ENCODE measurements around the gene EPHA4. TPM values are rescaled to one million over a fixed set of nuclear protein-coding genes. Genes with fewer than 3 reads are reported as not detected.

Gene EPHA4
- total and polyA plus RNA-seq, 5 donors from 2014 or later = 7.1 to 23.5 (median 12.0) TPM

DNA sequence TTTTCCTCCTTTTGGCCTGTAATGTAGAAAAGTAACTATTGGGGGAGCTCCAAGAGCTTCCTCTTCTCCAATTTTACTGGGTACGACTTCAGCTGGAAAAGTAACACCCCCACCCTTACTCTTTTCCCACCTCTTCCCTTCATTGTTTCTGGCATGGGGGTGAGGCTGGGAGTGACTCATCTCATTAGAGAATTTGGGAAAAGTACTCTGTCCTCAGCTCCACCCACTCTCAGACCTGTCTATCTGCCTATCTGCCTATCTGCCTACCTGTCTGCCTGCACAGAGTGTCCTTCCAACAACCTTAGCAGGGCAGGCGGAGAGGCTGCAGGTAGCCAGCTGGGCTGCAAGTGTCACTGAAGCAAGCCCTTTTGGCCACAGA lies 93.6 kb downstream of the EPHA4 start:
- H3K4me1 ChIP-seq (ENCODE audit: control insufficient read depth, insufficient read depth, low read length, poor library complexity, severe bottlenecking) = peaks cover 2% of the 10 kb centered on the region
- Mint-ChIP-seq H3K4me3 (no peak overlapping the region), H3K27me3 (no peaks in the 10 kb centered on the region), H3K27ac (peak overlapping the region in 2 of 3 donors; percentile 10 to 24), H3K9me3 (peaks cover 0 to 2% (median 0%) of the 10 kb centered on the region in 7 donors), H3K4me1 (no peaks in the 10 kb centered on the region), H3K36me3 (no peaks in the 10 kb centered on the region)
- H3K27me3 ChIP-seq (ENCODE audit: control insufficient read depth, insufficient read depth, low read length) = no peaks in the 10 kb centered on the region
- no peak overlapping the region for H3K27ac ChIP-seq (ENCODE audit: insufficient read depth, low read length, poor library complexity, severe bottlenecking)
- H3K36me3 ChIP-seq (ENCODE audit: control insufficient read depth, insufficient read depth, low read length) = peaks cover 6% of the 10 kb centered on the region
- DNase-seq (no peak), ATAC-seq (ENCODE audit: low read depth in 2 of 2) (no peak)
- H3K4me3 ChIP-seq (ENCODE audit: low read depth, low read length) = no peak overlapping the region
- no peaks in the 10 kb centered on the region for H3K9me3 ChIP-seq (ENCODE audit: control insufficient read depth in 2 of 2, low read length in 2 of 2)

DNA sequence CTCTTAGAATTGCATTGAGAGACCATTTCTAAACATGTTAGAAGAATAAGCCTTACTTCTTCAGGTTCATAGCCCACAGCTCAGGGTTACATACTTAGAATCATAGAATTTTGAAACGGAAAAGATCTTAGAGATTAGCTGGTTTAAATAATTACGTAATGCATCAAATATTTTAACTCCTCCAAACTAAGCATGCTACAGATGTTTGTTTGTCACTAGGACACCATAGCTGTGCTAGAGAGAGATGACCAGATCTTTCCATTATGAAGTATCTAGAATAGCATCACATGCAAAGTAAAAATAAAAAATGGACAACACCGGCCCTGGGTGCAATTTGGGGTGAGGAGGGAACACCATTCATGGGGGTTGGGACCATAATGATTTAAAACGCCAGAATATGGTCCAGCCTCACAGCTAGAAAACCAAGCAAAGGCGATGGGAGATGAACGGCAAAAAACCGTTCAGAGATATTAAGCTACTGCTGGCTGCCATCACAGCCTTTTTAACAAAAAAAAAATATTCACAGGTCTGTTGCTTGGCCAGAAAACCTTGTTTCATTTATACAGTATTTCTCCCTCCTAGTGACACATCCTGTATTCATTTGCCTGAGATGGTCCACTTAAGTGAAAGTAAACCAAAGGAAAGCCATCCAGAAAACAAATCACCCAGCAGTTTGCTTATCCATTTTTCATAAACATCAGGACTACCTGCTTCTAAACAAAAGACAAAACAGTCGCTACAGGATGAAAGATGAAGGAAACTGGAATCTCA lies 94.2 kb downstream of the EPHA4 start:
- H3K36me3 ChIP-seq (ENCODE audit: control insufficient read depth, insufficient read depth, low read length) = peaks cover 6% of the 10 kb centered on the region
- Mint-ChIP-seq H3K27me3 (no peaks in the 10 kb centered on the region), H3K9me3 (peaks cover 0 to 2% (median 0%) of the 10 kb centered on the region in 7 donors), H3K27ac (peak overlapping the region in 1 of 3 donors; percentile 10), H3K4me1 (no peaks in the 10 kb centered on the region), H3K4me3 (no peak overlapping the region), H3K36me3 (no peaks in the 10 kb centered on the region)
- H3K27me3 ChIP-seq (ENCODE audit: control insufficient read depth, insufficient read depth, low read length) = no peaks in the 10 kb centered on the region
- H3K9me3 ChIP-seq (ENCODE audit: control insufficient read depth in 2 of 2, low read length in 2 of 2) = no peaks in the 10 kb centered on the region
- H3K27ac ChIP-seq (ENCODE audit: insufficient read depth, low read length, poor library complexity, severe bottlenecking) = no peak overlapping the region
- DNase-seq = no peak
- ATAC-seq (ENCODE audit: low read depth in 2 of 2) = no peak
- no peak overlapping the region for H3K4me3 ChIP-seq (ENCODE audit: low read depth, low read length)
- peaks cover 2% of the 10 kb centered on the region for H3K4me1 ChIP-seq (ENCODE audit: control insufficient read depth, insufficient read depth, low read length, poor library complexity, severe bottlenecking)

DNA sequence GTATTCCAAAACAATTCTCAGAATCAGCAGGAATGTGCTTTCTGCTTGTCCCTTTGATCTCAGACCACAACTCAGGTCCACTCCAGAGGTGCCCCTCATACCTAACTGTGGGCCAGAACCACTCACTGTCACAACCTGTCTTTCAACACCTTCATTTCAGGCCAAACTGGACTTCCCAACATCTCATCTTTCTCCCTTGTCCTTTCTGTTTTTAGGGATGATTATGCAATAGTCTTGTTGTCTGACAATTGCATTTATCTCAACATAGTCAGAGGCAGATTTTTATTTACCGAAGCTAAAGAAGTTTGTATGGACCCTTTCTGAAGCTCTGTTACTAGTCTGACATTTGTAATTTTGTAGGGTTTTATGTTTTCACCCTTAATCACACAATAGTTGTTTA lies 95.9 kb downstream of the EPHA4 start:
- Histone ChIP-seq H3K4me1 (ENCODE audit: control insufficient read depth, insufficient read depth, low read length, poor library complexity, severe bottlenecking) (peaks cover 2% of the 10 kb centered on the region), H3K27me3 (ENCODE audit: control insufficient read depth, insufficient read depth, low read length) (no peaks in the 10 kb centered on the region), H3K36me3 (ENCODE audit: control insufficient read depth, insufficient read depth, low read length) (no peaks in the 10 kb centered on the region), H3K9me3 (ENCODE audit: control insufficient read depth in 2 of 2, low read length in 2 of 2) (no peaks in the 10 kb centered on the region), H3K4me3 (ENCODE audit: low read depth, low read length) (no peak overlapping the region), H3K27ac (ENCODE audit: insufficient read depth, low read length, poor library complexity, severe bottlenecking) (no peak overlapping the region)
- peaks cover 0 to 2% (median 0%) of the 10 kb centered on the region in 7 donors for H3K9me3 Mint-ChIP-seq
- H3K36me3 Mint-ChIP-seq = no peaks in the 10 kb centered on the region
- no peak for DNase-seq
- no peaks in the 10 kb centered on the region for H3K27me3 Mint-ChIP-seq
- no peak overlapping the region for H3K4me3 Mint-ChIP-seq
- H3K27ac Mint-ChIP-seq = no peak overlapping the region
- peaks cover 0 to under 1% (median 0%) of the 10 kb centered on the region in 4 donors for H3K4me1 Mint-ChIP-seq
- ATAC-seq (ENCODE audit: low read depth in 2 of 2) = no peak

DNA sequence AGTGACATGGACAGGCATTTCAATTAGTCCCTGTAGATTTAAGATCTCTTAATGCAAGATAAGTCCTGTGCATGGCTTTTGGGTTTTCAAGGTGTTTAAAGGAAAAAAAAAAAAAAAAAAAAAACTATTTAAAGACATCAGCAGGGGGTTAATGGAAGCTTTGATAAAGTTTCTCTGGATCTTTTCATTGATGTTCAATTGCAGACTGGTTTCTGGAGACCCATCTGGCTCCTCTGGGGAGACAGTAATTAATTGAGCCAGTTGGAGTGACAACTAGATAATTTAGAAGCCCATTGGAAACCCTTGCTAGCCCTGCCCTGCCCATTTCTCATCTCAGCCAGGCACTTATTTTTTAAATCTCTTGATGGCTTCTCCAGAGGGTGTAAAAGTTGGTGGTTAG lies 98.7 kb downstream of the EPHA4 start:
- Histone ChIP-seq H3K9me3 (ENCODE audit: control insufficient read depth in 2 of 2, low read length in 2 of 2) (no peaks in the 10 kb centered on the region), H3K27ac (ENCODE audit: insufficient read depth, low read length, poor library complexity, severe bottlenecking) (no peak overlapping the region), H3K27me3 (ENCODE audit: control insufficient read depth, insufficient read depth, low read length) (no peaks in the 10 kb centered on the region), H3K4me1 (ENCODE audit: control insufficient read depth, insufficient read depth, low read length, poor library complexity, severe bottlenecking) (peaks cover 2% of the 10 kb centered on the region), H3K36me3 (ENCODE audit: control insufficient read depth, insufficient read depth, low read length) (peaks cover 2% of the 10 kb centered on the region), H3K4me3 (ENCODE audit: low read depth, low read length) (no peak overlapping the region)
- H3K27me3 Mint-ChIP-seq = no peaks in the 10 kb centered on the region
- no peak overlapping the region for H3K27ac Mint-ChIP-seq
- peaks cover 0 to 2% (median 0%) of the 10 kb centered on the region in 7 donors for H3K9me3 Mint-ChIP-seq
- ATAC-seq (ENCODE audit: low read depth in 2 of 2) (no peak), DNase-seq (no peak)
- H3K4me1 Mint-ChIP-seq = peaks cover 0 to 11% (median 0%) of the 10 kb centered on the region in 4 donors
- no peak overlapping the region for H3K4me3 Mint-ChIP-seq
- H3K36me3 Mint-ChIP-seq = no peaks in the 10 kb centered on the region

DNA sequence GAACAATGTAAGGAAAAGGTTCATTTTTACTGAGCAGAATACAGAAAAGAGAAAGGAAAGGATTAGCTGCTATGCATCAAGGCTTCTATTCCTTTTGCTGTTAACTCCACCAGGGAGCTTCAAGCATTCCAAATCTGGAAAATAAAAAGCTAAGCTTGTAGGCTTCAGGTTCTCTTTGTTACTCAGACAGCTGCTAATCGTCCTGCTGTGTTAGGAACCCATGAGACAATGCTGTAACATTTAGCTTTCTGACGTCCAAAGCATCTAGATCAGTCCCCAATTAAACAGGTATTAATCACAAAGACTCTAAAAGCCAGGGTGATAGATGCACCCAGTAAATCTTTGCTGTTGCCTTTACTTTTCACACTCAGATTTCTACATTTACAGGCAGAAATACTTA lies 103.8 kb downstream of the EPHA4 start:
- H3K4me3 Mint-ChIP-seq = no peak overlapping the region
- peaks cover 7% of the 10 kb centered on the region for H3K4me1 ChIP-seq (ENCODE audit: control insufficient read depth, insufficient read depth, low read length, poor library complexity, severe bottlenecking)
- H3K36me3 Mint-ChIP-seq = no peaks in the 10 kb centered on the region
- H3K36me3 ChIP-seq (ENCODE audit: control insufficient read depth, insufficient read depth, low read length) = peaks cover 2% of the 10 kb centered on the region
- H3K9me3 Mint-ChIP-seq = peaks cover 0 to 3% (median 0%) of the 10 kb centered on the region in 7 donors
- H3K27ac Mint-ChIP-seq = no peak overlapping the region
- no peak for ATAC-seq (ENCODE audit: low read depth in 2 of 2)
- no peak overlapping the region for H3K27ac ChIP-seq (ENCODE audit: insufficient read depth, low read length, poor library complexity, severe bottlenecking)
- H3K4me1 Mint-ChIP-seq = peaks cover 11 to 25% (median 19%) of the 10 kb centered on the region in 4 donors
- no peaks in the 10 kb centered on the region for H3K27me3 ChIP-seq (ENCODE audit: control insufficient read depth, insufficient read depth, low read length)
- H3K9me3 ChIP-seq (ENCODE audit: control insufficient read depth in 2 of 2, low read length in 2 of 2) = no peaks in the 10 kb centered on the region
- H3K4me3 ChIP-seq (ENCODE audit: low read depth, low read length) = no peak overlapping the region
- no peaks in the 10 kb centered on the region for H3K27me3 Mint-ChIP-seq
- no peak for DNase-seq

DNA sequence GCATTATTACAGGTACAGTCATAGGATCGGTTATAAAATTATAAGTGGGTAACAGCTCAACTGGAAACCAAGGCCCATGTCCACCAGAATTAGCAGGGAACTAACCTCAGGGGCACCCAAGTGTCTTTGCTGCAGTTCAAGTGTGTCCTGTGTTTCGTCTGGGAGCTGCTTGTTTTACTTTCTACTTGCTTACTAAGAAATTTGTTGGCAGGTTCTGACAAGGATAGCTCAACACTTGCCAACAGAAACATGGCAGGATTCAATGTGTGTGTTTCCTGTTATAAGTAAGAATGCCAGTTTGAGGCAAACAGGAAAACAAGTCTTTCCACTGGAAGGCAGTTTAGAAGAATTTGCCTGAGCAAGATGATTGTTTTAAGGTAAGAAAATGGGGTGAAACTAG lies 104.5 kb downstream of the EPHA4 start:
- ATAC-seq (ENCODE audit: low read depth in 2 of 2) (no peak), DNase-seq (no peak)
- no peak overlapping the region for H3K4me3 ChIP-seq (ENCODE audit: low read depth, low read length)
- H3K27ac ChIP-seq (ENCODE audit: insufficient read depth, low read length, poor library complexity, severe bottlenecking) = no peak overlapping the region
- no peaks in the 10 kb centered on the region for H3K27me3 ChIP-seq (ENCODE audit: control insufficient read depth, insufficient read depth, low read length)
- H3K36me3 ChIP-seq (ENCODE audit: control insufficient read depth, insufficient read depth, low read length) = peaks cover 2% of the 10 kb centered on the region
- H3K9me3 ChIP-seq (ENCODE audit: control insufficient read depth in 2 of 2, low read length in 2 of 2) = no peaks in the 10 kb centered on the region
- Mint-ChIP-seq H3K36me3 (no peaks in the 10 kb centered on the region), H3K9me3 (peaks cover 0 to 3% (median 0%) of the 10 kb centered on the region in 7 donors), H3K27ac (peak overlapping the region in 1 of 3 donors; percentile 32), H3K27me3 (no peaks in the 10 kb centered on the region), H3K4me3 (no peak overlapping the region), H3K4me1 (peaks cover 11 to 31% (median 24%) of the 10 kb centered on the region in 4 donors)
- peaks cover 7% of the 10 kb centered on the region for H3K4me1 ChIP-seq (ENCODE audit: control insufficient read depth, insufficient read depth, low read length, poor library complexity, severe bottlenecking)

DNA sequence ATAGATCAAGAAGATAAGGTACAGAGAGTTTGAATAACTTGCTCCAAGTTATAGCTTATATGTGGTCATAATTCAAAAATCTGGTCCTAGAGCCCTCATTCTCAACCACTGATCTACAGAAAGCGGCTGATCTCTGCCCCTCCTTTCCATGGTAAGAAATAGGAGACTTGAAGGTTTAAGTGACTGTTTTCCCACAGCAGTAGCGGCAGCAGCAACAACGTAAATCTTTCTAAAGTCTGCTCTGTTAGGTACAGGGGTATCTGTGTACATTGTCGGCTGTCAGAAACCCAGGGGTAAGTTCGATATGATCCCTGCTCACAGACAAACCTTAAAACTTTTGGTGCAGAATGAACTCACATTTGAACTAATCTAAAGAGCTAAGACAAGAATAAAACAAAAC lies 105.4 kb downstream of the EPHA4 start:
- Histone ChIP-seq H3K4me1 (ENCODE audit: control insufficient read depth, insufficient read depth, low read length, poor library complexity, severe bottlenecking) (peaks cover 7% of the 10 kb centered on the region), H3K4me3 (ENCODE audit: low read depth, low read length) (no peak overlapping the region), H3K36me3 (ENCODE audit: control insufficient read depth, insufficient read depth, low read length) (peaks cover 2% of the 10 kb centered on the region), H3K9me3 (ENCODE audit: control insufficient read depth in 2 of 2, low read length in 2 of 2) (no peaks in the 10 kb centered on the region), H3K27me3 (ENCODE audit: control insufficient read depth, insufficient read depth, low read length) (no peaks in the 10 kb centered on the region), H3K27ac (ENCODE audit: insufficient read depth, low read length, poor library complexity, severe bottlenecking) (no peak overlapping the region)
- Mint-ChIP-seq H3K4me3 (no peak overlapping the region), H3K4me1 (peaks cover 11 to 31% (median 24%) of the 10 kb centered on the region in 4 donors), H3K27ac (no peak overlapping the region), H3K36me3 (no peaks in the 10 kb centered on the region), H3K27me3 (peaks cover under 1% of the 10 kb centered on the region), H3K9me3 (peaks cover 0 to 3% (median 0%) of the 10 kb centered on the region in 7 donors)
- DNase-seq (no peak), ATAC-seq (ENCODE audit: low read depth in 2 of 2) (no peak)

DNA sequence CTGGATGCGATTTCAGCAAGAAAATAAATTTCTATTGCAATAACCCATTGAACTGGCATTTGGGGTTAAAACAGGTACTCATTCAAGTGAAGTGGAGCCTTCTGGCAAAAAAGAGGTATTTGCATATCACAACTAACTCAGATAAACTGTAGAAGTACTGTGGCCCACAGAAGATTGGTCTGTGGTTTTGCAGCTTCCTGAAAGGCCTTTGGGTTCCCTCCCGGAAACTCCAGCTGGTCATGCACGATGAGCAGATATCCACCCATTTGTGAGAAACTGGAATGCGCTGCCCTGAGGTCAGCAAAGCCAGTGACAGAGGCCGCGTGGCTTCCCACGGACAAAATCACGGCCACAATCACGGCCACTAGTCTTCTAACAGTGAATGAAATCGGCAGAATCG lies 106.3 kb downstream of the EPHA4 start:
- peaks cover 6% of the 10 kb centered on the region for H3K27me3 Mint-ChIP-seq
- ATAC-seq (ENCODE audit: low read depth in 2 of 2) (no peak), DNase-seq (peak in 1 of 3 donors; percentile 8)
- H3K27ac Mint-ChIP-seq = no peak overlapping the region
- no peak overlapping the region for H3K4me3 Mint-ChIP-seq
- Histone ChIP-seq H3K4me3 (ENCODE audit: low read depth, low read length) (no peak overlapping the region), H3K27ac (ENCODE audit: insufficient read depth, low read length, poor library complexity, severe bottlenecking) (no peak overlapping the region), H3K9me3 (ENCODE audit: control insufficient read depth in 2 of 2, low read length in 2 of 2) (no peaks in the 10 kb centered on the region), H3K4me1 (ENCODE audit: control insufficient read depth, insufficient read depth, low read length, poor library complexity, severe bottlenecking) (peaks cover 7% of the 10 kb centered on the region), H3K27me3 (ENCODE audit: control insufficient read depth, insufficient read depth, low read length) (no peaks in the 10 kb centered on the region), H3K36me3 (ENCODE audit: control insufficient read depth, insufficient read depth, low read length) (peaks cover 2% of the 10 kb centered on the region)
- peaks cover 7 to 31% (median 24%) of the 10 kb centered on the region in 4 donors for H3K4me1 Mint-ChIP-seq
- no peaks in the 10 kb centered on the region for H3K36me3 Mint-ChIP-seq
- peaks cover 0 to 3% (median 0%) of the 10 kb centered on the region in 7 donors for H3K9me3 Mint-ChIP-seq
